ENCODE measurements around the gene CTDSPL. TPM values are rescaled to one million over a fixed set of nuclear protein-coding genes. Genes with fewer than 3 reads are reported as not detected.

Gene CTDSPL
- total and polyA plus RNA-seq, 2 of the 8 experiments (the other 6 are each of a cell fraction or from before 2014, with no cell fraction given): 20.3 to 42.2 TPM

DNA sequence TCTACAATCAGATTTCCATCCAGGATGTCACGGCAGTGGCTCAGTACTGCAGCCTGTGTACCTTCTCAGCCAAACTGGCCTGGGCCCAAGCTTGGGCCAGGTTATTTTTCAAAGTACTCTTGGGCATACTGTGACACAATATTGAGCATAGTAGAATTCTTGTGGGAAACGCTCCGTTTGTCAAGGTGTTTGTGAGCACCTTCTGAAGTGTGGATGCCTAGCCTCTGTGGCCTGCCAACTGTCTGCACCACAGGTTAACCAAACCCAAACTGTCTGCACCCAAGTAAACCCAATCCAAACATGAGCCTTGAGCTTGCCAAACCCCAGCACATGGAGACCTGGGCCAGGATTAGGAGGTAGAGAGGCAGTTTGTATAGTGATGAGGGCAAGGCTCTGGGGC is 25.4 kb downstream of the CTDSPL start (continued):
- TF ChIP-seq CTBP2 (IDR thresholded peaks at IDR 0.05; ENCODE audit: borderline replicate concordance, insufficient read depth, insufficient read length, low read length): no peak
